ENCODE data around the gene TOM1L2. TPM values are rescaled to one million over a fixed set of nuclear protein-coding genes. Genes with fewer than 3 reads are reported as not detected.

The TOM1L2 gene
- total and polyA plus RNA-seq, 2 experiments from 2014 or later = 46.4 to 145 TPM

- DNase-seq (ENCODE audit: low read depth in 1 of 2, low spot score in 1 of 2) = no peak
- Histone ChIP-seq H3K36me3 (no peaks in the 10 kb centered on the region), H3K27ac (peak overlapping the region; percentile 71), H3K4me1 (ENCODE audit: low read depth) (peaks cover 7% of the 10 kb centered on the region), H3K27me3 (no peaks in the 10 kb centered on the region), H3K4me3 (peak overlapping the region; percentile 72), H3K9me3 (ENCODE audit: low read depth) (no peaks in the 10 kb centered on the region)
- TF ChIP-seq CTCF (IDR thresholded peaks at IDR 0.05; ENCODE audit: low read depth, low read length) = no peak
These were observed 1.3 kb downstream of the TOM1L2 start for GRCh38 chr17:17970699-17971430.

- H3K4me3 ChIP-seq = no peak overlapping the region
- no peak for DNase-seq (ENCODE audit: low read depth in 1 of 2, low spot score in 1 of 2)
- H3K27ac ChIP-seq = no peak overlapping the region
- no peaks in the 10 kb centered on the region for H3K36me3 ChIP-seq
- H3K9me3 ChIP-seq (ENCODE audit: low read depth) = no peaks in the 10 kb centered on the region
- H3K4me1 ChIP-seq (ENCODE audit: low read depth) = peaks cover 7% of the 10 kb centered on the region
- no peaks in the 10 kb centered on the region for H3K27me3 ChIP-seq
- no peak for TF ChIP-seq CTCF (IDR thresholded peaks at IDR 0.05; ENCODE audit: low read depth, low read length)
These were observed 5.8 kb downstream of the TOM1L2 start for GRCh38 chr17:17966399-17966798.

- Histone ChIP-seq H3K4me1 (ENCODE audit: low read depth) (no peaks in the 10 kb centered on the region), H3K4me3 (no peak overlapping the region), H3K27ac (no peak overlapping the region), H3K27me3 (no peaks in the 10 kb centered on the region), H3K9me3 (ENCODE audit: low read depth) (no peaks in the 10 kb centered on the region), H3K36me3 (no peaks in the 10 kb centered on the region)
- TF ChIP-seq CTCF (IDR thresholded peaks at IDR 0.05; ENCODE audit: low read depth, low read length) = no peak
- no peak for DNase-seq (ENCODE audit: low read depth in 1 of 2, low spot score in 1 of 2)
These were observed 7.0 kb downstream of the TOM1L2 start for GRCh38 chr17:17965152-17965721.

- Histone ChIP-seq H3K36me3 (no peaks in the 10 kb centered on the region), H3K9me3 (ENCODE audit: low read depth) (no peaks in the 10 kb centered on the region), H3K27ac (no peak overlapping the region), H3K27me3 (no peaks in the 10 kb centered on the region), H3K4me1 (ENCODE audit: low read depth) (peaks cover 2% of the 10 kb centered on the region), H3K4me3 (no peak overlapping the region)
- no peak for DNase-seq (ENCODE audit: low read depth in 1 of 2, low spot score in 1 of 2)
- no peak for TF ChIP-seq CTCF (IDR thresholded peaks at IDR 0.05; ENCODE audit: low read depth, low read length)
These were observed 7.5 kb downstream of the TOM1L2 start for GRCh38 chr17:17964710-17965109.

DNA sequence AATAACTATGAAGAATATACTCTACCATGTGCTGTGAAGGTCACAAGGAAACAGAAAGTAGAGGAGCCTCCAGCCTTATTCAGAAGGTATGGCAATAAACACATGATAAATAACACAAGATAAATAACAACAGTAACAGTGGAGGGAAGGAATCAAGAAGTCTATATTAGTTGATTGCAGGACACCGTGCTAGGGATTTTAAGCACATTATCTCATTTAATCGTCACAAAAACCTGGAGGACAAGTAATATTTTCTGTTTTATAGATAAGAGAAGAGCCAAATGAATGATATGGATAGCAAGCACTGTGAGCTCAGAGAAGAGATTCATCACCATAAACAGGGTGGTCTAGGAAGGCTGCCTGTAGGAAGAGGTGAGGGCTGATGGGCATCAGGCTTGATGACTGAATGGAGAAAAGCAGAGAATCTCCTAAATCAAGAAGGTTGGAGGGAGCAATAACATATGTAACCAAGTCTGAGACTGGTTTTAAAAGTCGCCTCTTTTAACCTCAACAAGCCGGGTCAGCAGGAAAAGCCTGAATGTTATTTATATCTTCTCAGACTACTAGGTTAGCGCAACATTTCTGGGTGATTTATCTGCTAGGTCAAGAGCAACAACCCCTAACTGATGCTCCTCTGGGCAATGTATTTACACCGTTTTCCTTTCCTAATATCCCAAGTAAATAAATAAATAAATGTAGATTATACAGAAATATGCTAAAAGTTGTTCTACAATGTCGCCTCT lies 8.3 kb downstream of the TOM1L2 start:
- Histone ChIP-seq H3K4me3 (no peak overlapping the region), H3K27ac (no peak overlapping the region), H3K27me3 (no peaks in the 10 kb centered on the region), H3K36me3 (no peaks in the 10 kb centered on the region), H3K4me1 (ENCODE audit: low read depth) (peaks cover 5% of the 10 kb centered on the region), H3K9me3 (ENCODE audit: low read depth) (no peaks in the 10 kb centered on the region)
- TF ChIP-seq CTCF (IDR thresholded peaks at IDR 0.05; ENCODE audit: low read depth, low read length) = no peak
- no peak for DNase-seq (ENCODE audit: low read depth in 1 of 2, low spot score in 1 of 2)

Measured in cardiac muscle cell (in vitro differentiated cells and primary cell).